Right renal pelvis (tissue), 4 donors: ENCODE data around the gene HTR4. TPM values are rescaled to one million over a fixed set of nuclear protein-coding genes. Genes with fewer than 3 reads are reported as not detected.
"Not testable (repeated sequence)": the region's sequence is repeated elsewhere in the genome, so short reads cannot be mapped to it uniquely, and the experiment has no call there.

Experiments
- DNase-seq, 4 donors: peaks; one replicate each; pipeline ENCODE4 v3.0.0-alpha.2; 2013; ENCODE audit warnings: low read depth in 4 of 4, low spot score in 3 of 4, missing footprints in 1 of 4
- polyA plus RNA-seq, 4 donors: library from polyadenylated mRNA; unstranded; fragments of 120-200 nt; gene quantifications; one replicate each; pipeline ENCODE4 v1.2.1, GENCODE V29; 2013; ENCODE audit not compliant: insufficient read length in 4 of 4

Gene HTR4
- polyA plus RNA-seq, 4 donors: 0.05 to 0.15 TPM; not detected in 2

DNA sequence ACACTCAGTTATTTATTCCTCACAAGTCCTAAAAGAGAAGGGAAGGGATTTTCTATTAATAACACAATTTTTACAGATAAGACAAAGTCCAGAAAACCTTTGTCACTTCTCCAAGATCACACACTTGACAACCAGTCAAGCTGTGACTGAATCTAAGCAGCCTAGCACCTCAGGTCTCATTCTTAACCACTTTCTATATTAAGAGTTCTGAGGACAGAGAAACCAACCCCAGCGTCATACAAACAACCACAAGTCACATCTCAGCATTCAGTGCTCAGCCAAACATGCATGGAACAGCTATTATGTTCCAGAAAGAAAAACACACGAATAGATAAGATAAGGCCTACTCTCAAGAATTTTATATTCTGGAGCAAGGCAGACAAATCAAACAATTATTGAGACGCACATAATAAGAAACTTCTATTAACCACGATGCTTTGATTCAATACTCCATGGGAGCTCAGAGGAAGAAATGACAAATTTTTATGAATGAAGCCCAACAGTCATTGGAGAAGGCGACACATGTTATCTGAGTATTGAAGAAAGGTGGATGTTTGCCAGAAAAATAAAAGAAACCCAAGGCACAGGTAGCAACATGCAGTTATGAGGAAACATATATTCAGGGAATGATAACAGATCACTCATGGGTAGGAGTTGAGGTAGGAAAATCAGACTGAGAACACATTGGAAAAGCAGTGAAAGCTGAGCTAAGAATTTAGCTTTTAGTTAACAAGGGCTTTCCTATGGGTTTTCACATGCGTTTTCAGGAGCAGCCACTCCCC lies 113.1 kb downstream of the HTR4 start:
- no peak for DNase-seq

- DNase-seq: no peak
Observed at GRCh38 chr5:148540647-148541046, 113.7 kb downstream of the HTR4 start.

- DNase-seq: no peak
Observed at GRCh38 chr5:148539851-148540250, 114.5 kb downstream of the HTR4 start.

GRCh38 chr5:148535190-148535589 lies 119.1 kb downstream of the HTR4 start:
- no peak for DNase-seq

- no peak for DNase-seq
Observed at GRCh38 chr5:148532969-148533670, 121.2 kb downstream of the HTR4 start.

DNA sequence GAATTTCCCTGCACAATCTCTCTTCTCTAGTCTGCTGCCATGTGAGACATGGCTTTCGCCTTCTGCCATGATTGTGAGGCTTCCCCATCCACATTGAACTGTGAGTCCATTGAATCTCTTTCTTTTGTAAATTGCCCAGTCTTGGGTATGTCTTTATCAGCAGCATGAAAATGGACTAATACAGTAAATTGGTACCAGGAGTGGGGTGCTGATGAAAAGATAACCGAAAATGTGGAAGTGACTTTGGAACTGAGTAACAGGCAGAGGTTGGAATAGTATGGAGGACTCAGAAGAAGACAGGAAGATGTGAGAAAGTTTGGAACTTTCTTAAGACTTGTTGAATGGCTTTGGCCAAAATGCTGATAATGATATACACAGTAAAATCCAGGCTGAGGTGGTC lies 124.9 kb downstream of the HTR4 start:
- not testable (repeated sequence) for DNase-seq

- DNase-seq: no peak
Observed at GRCh38 chr5:148524721-148525120, 129.6 kb downstream of the HTR4 start.

- no peak for DNase-seq
Observed at GRCh38 chr5:148523139-148523538, 131.2 kb downstream of the HTR4 start.

DNA sequence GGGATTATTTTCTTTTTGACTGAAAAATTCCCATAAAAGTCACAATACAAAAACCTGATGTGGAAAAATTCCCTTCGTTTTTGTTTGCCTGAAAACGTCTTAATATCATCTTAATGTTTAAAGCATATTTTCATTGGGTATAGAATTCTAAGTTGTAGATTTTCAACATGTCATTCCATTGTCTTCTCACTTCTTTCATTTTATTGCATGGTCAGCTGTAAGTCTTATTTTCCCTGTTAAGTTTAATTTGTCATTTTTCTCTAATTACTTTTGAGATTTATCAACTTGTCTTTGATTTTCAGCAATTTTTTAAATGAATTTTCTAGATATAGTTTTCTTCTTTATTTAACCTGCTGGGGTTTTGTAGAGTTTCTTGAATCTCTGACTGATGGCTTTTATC lies 138.9 kb downstream of the HTR4 start:
- DNase-seq: no peak

GRCh38 chr5:148514344-148514743 lies 140.0 kb downstream of the HTR4 start:
- no peak for DNase-seq

- DNase-seq: no peak
Observed at GRCh38 chr5:148512498-148512897, 141.8 kb downstream of the HTR4 start.

GRCh38 chr5:148511810-148512347 lies 142.4 kb downstream of the HTR4 start:
- DNase-seq: no peak

GRCh38 chr5:148509893-148510292 lies 144.4 kb downstream of the HTR4 start:
- DNase-seq: no peak

- no peak for DNase-seq
Observed at GRCh38 chr5:148507648-148508047, 146.7 kb downstream of the HTR4 start.

- no peak for DNase-seq
Observed at GRCh38 chr5:148499452-148499851, 154.9 kb downstream of the HTR4 start.

GRCh38 chr5:148497757-148498156 lies 156.6 kb downstream of the HTR4 start:
- DNase-seq: no peak

- no peak for DNase-seq
Observed at GRCh38 chr5:148492351-148492750, 162.0 kb downstream of the HTR4 start.

- DNase-seq: no peak
Observed at GRCh38 chr5:148491793-148492184, 162.5 kb downstream of the HTR4 start.

- no peak for DNase-seq
Observed at GRCh38 chr5:148491015-148491792, 163.1 kb downstream of the HTR4 start.

DNA sequence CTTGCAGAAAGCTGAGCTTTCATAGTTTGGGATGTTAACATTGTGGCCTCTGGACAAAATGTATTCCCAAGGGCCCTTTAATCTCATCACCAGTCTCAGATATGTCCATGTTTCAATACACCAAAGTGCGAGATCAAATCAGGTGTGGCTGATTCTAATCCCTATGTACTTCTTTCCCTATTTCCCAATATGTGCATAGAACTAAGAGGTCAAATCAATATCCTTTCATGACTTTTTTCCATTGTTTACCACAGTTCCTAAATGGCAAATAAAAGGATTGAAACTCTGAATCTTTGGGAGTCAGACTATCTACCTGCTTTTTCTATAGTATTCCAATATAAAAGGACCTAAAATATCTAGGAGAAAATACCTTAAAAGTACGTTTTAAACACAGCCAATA lies 165.6 kb downstream of the HTR4 start:
- no peak for DNase-seq

DNA sequence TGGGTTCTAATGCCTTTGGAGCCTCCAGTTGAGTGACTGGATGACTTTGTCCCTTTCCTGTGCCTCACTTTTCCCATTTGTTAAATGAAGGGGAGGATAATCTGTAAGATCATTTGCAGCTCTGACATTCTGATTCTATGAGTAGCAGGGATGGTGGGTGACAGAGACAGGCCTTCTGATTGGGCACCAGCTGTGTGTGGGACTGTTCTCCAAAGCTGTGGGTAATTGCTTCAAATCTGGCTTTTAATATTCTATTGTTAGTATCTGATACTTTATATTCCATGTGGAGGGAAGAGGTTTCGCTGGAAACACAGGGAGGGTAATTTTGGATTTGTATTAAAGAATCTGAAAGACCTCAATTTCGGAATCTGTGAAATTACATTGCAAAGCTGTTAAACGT lies 167.9 kb downstream of the HTR4 start:
- no peak for DNase-seq
